A673 (cell line): Measurements from ENCODE around the gene UBE2D1. TPM values are rescaled to one million over a fixed set of nuclear protein-coding genes. Genes with fewer than 3 reads are reported as not detected.

Experiments used
- BruUV-seq: library from RNA; stranded (reverse); fragments of 400-500 nt; replicated peaks from 2 replicates; lab custom pipeline; 2021; lab: Mats Ljungman, UMichigan
- CTCF ChIA-PET: fragments of 300-600 bp; sonication (Branson Sonifier 250); formaldehyde crosslinking; loops from one replicate; lab custom pipeline; 2022; ENCODE audit warnings: antibody characterized with exemption; lab: Charles Lee
- POLR2A ChIA-PET: fragments of 300-600 bp; sonication (Branson Sonifier 250); formaldehyde crosslinking; loops from one replicate; lab custom pipeline; 2022; ENCODE audit warnings: antibody characterized with exemption; ENCODE audit not compliant: low non-redundant PET; lab: Charles Lee
- DNase-seq: peaks from one replicate; pipeline ENCODE4 v3.0.0-alpha.2; 2015; ENCODE audit warnings: low spot score
- H3K27ac ChIP-seq: fragments of 200-600 bp; sonication (generic); 2 replicates; pipeline ENCODE4 v1.5.1; 2016; ENCODE audit warnings: mixed run types, low read depth, mild to moderate bottlenecking, mixed read lengths, antibody characterized with exemption, low read length; ENCODE audit not compliant: poor library complexity, severe bottlenecking
- H3K27me3 ChIP-seq: fragments of 200-600 bp; sonication (generic); replicated peaks from 2 replicates; pipeline ENCODE4 v1.6.1; 2017; ENCODE audit warnings: mixed run types, low read depth, mild to moderate bottlenecking, mixed read lengths, antibody characterized with exemption, low read length; ENCODE audit not compliant: insufficient read depth, poor library complexity
- H3K36me3 ChIP-seq: fragments of 200-600 bp; sonication (generic); 2 replicates; pipeline ENCODE4 v1.6.1; 2016; ENCODE audit warnings: mixed run types, mild to moderate bottlenecking, mixed read lengths, antibody characterized with exemption, low read length; ENCODE audit not compliant: insufficient read depth, poor library complexity, severe bottlenecking
- H3K4me1 ChIP-seq: fragments of 200-600 bp; sonication (generic); 2 replicates; pipeline ENCODE4 v1.6.1; 2017; ENCODE audit warnings: mixed run types, mild to moderate bottlenecking, mixed read lengths, antibody characterized with exemption, low read length; ENCODE audit not compliant: insufficient read depth, poor library complexity, severe bottlenecking
- H3K4me3 ChIP-seq: fragments of 200-600 bp; sonication (generic); 2 replicates; pipeline ENCODE4 v1.5.1; 2016; ENCODE audit warnings: low read depth, mixed run types, mild to moderate bottlenecking, mixed read lengths, low read length; ENCODE audit not compliant: poor library complexity, severe bottlenecking
- H3K9me3 ChIP-seq: fragments of 200-600 bp; sonication (generic); 2 replicates; pipeline ENCODE4 v1.6.1; 2016; ENCODE audit warnings: mixed run types, low read depth, mild to moderate bottlenecking, mixed read lengths, antibody characterized with exemption, low read length; ENCODE audit not compliant: poor library complexity, severe bottlenecking
- CTCF ChIP-seq: fragments of 300-800, 200-600 bp; sonication (generic); conservative IDR thresholded peaks from 2 replicates; pipeline ENCODE4 v1.5.1; 2017; ENCODE audit warnings: low read depth, mild to moderate bottlenecking, antibody characterized with exemption, low read length, moderate library complexity, mixed read lengths
- EZH2 ChIP-seq: fragments of 200-600 bp; sonication (generic); IDR thresholded peaks from 2 replicates; pipeline ENCODE4 v1.6.1; 2017; ENCODE audit warnings: borderline replicate concordance, low read depth, mild to moderate bottlenecking, mixed read lengths, antibody characterized with exemption, low read length; ENCODE audit not compliant: poor library complexity, severe bottlenecking
- intact Hi-C: fragments of 100-400 bp; cut with micrococcal nuclease; formaldehyde crosslinking; loops from one replicate; pipeline ENCODE4 v1.10.0; 2022; ENCODE audit not compliant: unreplicated experiment
- total RNA-seq: library from RNA; stranded (reverse); gene quantifications from 2 replicates; pipeline ENCODE4 v1.2.3, GENCODE V29; 2021

The UBE2D1 gene
- total RNA-seq, 1 experiment from 2014 or later, result 16.9 TPM

- ChIA-PET CTCF (no interaction called here), POLR2A (no interaction called here)
- no peak for DNase-seq
- Histone ChIP-seq H3K27me3 (no peaks in the 10 kb centered on the region), H3K9me3 (no peaks in the 10 kb centered on the region), H3K27ac (no peak overlapping the region), H3K36me3 (no peaks in the 10 kb centered on the region), H3K4me1 (peaks cover 25% of the 10 kb centered on the region), H3K4me3 (no peak overlapping the region)
- intact Hi-C loops, result no loop called here
- BruUV-seq, result no TSS peak
- no peak for TF ChIP-seq EZH2
- no peak for TF ChIP-seq CTCF
Observed at GRCh38 chr10:58358314-58358933, 23.6 kb downstream of the UBE2D1 start.

GRCh38 chr10:58358947-58359346, 24.1 kb downstream of the UBE2D1 start:
- Histone ChIP-seq H3K27me3 (no peaks in the 10 kb centered on the region), H3K4me1 (peaks cover 25% of the 10 kb centered on the region), H3K36me3 (no peaks in the 10 kb centered on the region), H3K4me3 (no peak overlapping the region), H3K9me3 (no peaks in the 10 kb centered on the region), H3K27ac (no peak overlapping the region)
- BruUV-seq, result no TSS peak
- CTCF ChIA-PET, result interaction anchor here (0.6 kb wide), 1 partner anchor 513 kb away, joined by 3 read pairs; no protein-coding TSS in a partner anchor
- intact Hi-C loops, result no loop called here
- POLR2A ChIA-PET, result no interaction called here
- TF ChIP-seq CTCF (no peak), EZH2 (no peak)
- DNase-seq, result no peak

- Histone ChIP-seq H3K4me1 (peaks cover 25% of the 10 kb centered on the region), H3K36me3 (no peaks in the 10 kb centered on the region), H3K4me3 (no peak overlapping the region), H3K9me3 (no peaks in the 10 kb centered on the region), H3K27ac (no peak overlapping the region), H3K27me3 (no peaks in the 10 kb centered on the region)
- POLR2A ChIA-PET, result no interaction called here
- no peak for DNase-seq
- BruUV-seq, result no TSS peak
- TF ChIP-seq EZH2 (no peak), CTCF (no peak)
- CTCF ChIA-PET, result interaction anchor here (0.6 kb wide), 1 partner anchor 513 kb away, joined by 3 read pairs; no protein-coding TSS in a partner anchor
- intact Hi-C loops, result no loop called here
Observed at GRCh38 chr10:58359541-58359940, 24.7 kb downstream of the UBE2D1 start.
